Fibroblast of villous mesenchyme (primary cell): Measurements from ENCODE around the gene COQ9. TPM values are rescaled to one million over a fixed set of nuclear protein-coding genes. Genes with fewer than 3 reads are reported as not detected.
A peak's percentile ranks its signal among the peaks of the same experiment; 100 is the strongest.

Experiments used
- DNase-seq: peaks from one replicate; pipeline ENCODE4 v3.0.0-alpha.2; 2010; ENCODE audit warnings: low read depth
- H3K4me3 ChIP-seq: 2 replicates; pipeline ENCODE4 v1.5.1; 2011; ENCODE audit warnings: low read depth, mild to moderate bottlenecking, low read length
- CTCF ChIP-seq: IDR thresholded peaks from 2 replicates; pipeline ENCODE4 v1.5.1; 2012; ENCODE audit warnings: low read depth, mild to moderate bottlenecking, low read length; ENCODE audit not compliant: insufficient read depth
- total RNA-seq: library from RNA; depleted of rRNA; stranded (reverse); fragments of >200 nt; gene quantifications from 2 replicates; pipeline ENCODE4 v1.2.3, GENCODE V29; 2012

Gene COQ9
- total RNA-seq, 1 donor: 44.5 TPM

- DNase-seq: no peak
- H3K4me3 ChIP-seq: no peak overlapping the region
- TF ChIP-seq CTCF: no peak
Measured at GRCh38 chr16:57426356-57426755, 20.9 kb upstream of the COQ9 start.

DNA sequence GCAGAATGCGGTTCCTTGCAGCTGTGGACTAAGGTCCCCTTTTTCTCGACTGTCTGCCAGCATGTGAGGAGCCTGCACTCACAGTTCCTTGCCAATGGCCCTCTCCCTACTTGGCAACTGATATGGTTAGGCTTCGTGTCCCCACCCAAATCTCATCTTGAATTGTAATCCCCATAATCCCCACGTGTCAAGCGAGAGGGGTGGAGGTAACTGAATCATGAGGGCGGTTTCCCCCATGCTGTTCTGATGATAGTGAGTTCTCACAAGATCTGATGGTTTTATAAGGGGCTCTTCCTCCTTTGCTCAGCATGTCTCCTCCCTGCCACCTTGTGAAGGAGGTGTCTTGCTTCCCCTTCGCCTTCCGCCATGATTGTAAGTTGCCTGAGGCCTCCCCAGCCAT, 20.0 kb upstream of the COQ9 start:
- no peak for TF ChIP-seq CTCF
- no peak for DNase-seq
- no peak overlapping the region for H3K4me3 ChIP-seq

GRCh38 chr16:57427824-57428223, 19.5 kb upstream of the COQ9 start:
- DNase-seq: peak; percentile 11
- H3K4me3 ChIP-seq: no peak overlapping the region
- TF ChIP-seq CTCF: no peak

DNA sequence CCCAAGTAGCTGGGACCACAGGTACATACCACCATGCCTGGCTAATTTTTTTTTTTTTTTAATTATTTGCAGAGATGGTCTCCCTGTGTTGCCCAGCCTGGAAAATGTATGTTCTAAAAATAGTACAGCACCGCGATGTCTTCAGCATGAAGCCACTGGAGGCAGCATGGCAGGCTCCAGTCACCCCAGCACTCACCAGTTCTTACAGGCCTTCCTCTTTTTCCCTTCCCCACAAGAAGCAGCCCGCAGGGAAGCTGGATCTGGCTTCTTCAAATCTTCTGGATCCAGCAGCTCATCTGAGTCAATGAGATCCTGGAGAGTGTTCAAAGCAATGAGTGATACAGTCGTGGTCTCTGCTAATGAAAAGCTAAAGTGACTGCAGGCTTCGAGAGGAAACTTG, 16.3 kb upstream of the COQ9 start:
- H3K4me3 ChIP-seq: no peak overlapping the region
- no peak for TF ChIP-seq CTCF
- DNase-seq: no peak

- TF ChIP-seq CTCF: no peak
- no peak overlapping the region for H3K4me3 ChIP-seq
- DNase-seq: no peak
Measured at GRCh38 chr16:57432505-57432904, 14.8 kb upstream of the COQ9 start.

- TF ChIP-seq CTCF: no peak
- DNase-seq: no peak
- H3K4me3 ChIP-seq: no peak overlapping the region
Measured at GRCh38 chr16:57432989-57433388, 14.3 kb upstream of the COQ9 start.

- DNase-seq: no peak
- no peak overlapping the region for H3K4me3 ChIP-seq
- TF ChIP-seq CTCF: no peak
Measured at GRCh38 chr16:57434003-57434402, 13.3 kb upstream of the COQ9 start.
